GM12872 (cell line): ENCODE data around the gene TEX9.

Experiments
- CTCF ChIP-seq: IDR thresholded peaks from 3 replicates; pipeline ENCODE4 v1.5.1; 2011; ENCODE audit warnings: low read depth, mild to moderate bottlenecking, low read length, moderate library complexity; ENCODE audit not compliant: insufficient read depth

TEX9 gene

GRCh38 chr15:56473017-56473416 is 107.8 kb downstream of the TEX9 start:
- TF ChIP-seq CTCF: no peak

- TF ChIP-seq CTCF: no peak
These were observed 110.1 kb downstream of the TEX9 start for GRCh38 chr15:56475351-56475750.
